GM12878 (cell line): ENCODE results near the gene CUTA.

Source experiments
- ATF7 ChIP-seq: fragments of 450-650 bp; IDR thresholded peaks from 2 replicates; pipeline ENCODE4 v1.6.1; 2016; ENCODE audit warnings: low read depth, mild to moderate bottlenecking
- BHLHE40 ChIP-seq, 2 experiments: fragments of 450-650 bp in 1 of 2; IDR thresholded peaks; 2 replicates each; pipeline ENCODE4 v1.6.1; 2011 to 2017; ENCODE audit warnings: low read depth in 2 of 2, borderline replicate concordance in 1 of 2, improper control_type of control experiment in 1 of 2, low read length in 1 of 2, mild to moderate bottlenecking in 1 of 2
- CHD4 ChIP-seq: fragments of 200-600 bp; sonication (generic); IDR thresholded peaks from 2 replicates; pipeline ENCODE4 v1.6.1; 2016; ENCODE audit warnings: mild to moderate bottlenecking
- EP300 ChIP-seq, 2 experiments: fragments of 150-350 bp in 1 of 2; IDR thresholded peaks; 2 replicates each; pipeline ENCODE4 v1.6.1; 2011 to 2012; ENCODE audit warnings: low read depth in 2 of 2, low read length in 2 of 2, borderline replicate concordance in 1 of 2, improper control_type of control experiment in 1 of 2, inconsistent platforms in 1 of 2; ENCODE audit not compliant: control insufficient read depth in 1 of 2
- JUNB ChIP-seq: IDR thresholded peaks from 2 replicates; pipeline ENCODE4 v1.6.1; 2016; ENCODE audit warnings: antibody characterized with exemption, mild to moderate bottlenecking
- POLR2AphosphoS5 ChIP-seq: IDR thresholded peaks from 2 replicates; pipeline ENCODE4 v1.6.1; 2011; ENCODE audit warnings: mild to moderate bottlenecking, low read length, inconsistent platforms
- SIN3A ChIP-seq: IDR thresholded peaks from 2 replicates; pipeline ENCODE4 v1.6.1; 2012; ENCODE audit warnings: low read depth, low read length, improper control_type of control experiment
- ZNF274 ChIP-seq: IDR thresholded peaks from one replicate; pipeline ENCODE4 v1.8.0; 2011; ENCODE audit not compliant: insufficient read length, insufficient read depth
- TF ChIP-seq, protein P1 (sequence below): fragments of 450-650 bp; IDR thresholded peaks from 2 replicates; pipeline ENCODE4 v1.6.1; 2017; ENCODE audit warnings: mild to moderate bottlenecking, moderate library complexity

DNA sequence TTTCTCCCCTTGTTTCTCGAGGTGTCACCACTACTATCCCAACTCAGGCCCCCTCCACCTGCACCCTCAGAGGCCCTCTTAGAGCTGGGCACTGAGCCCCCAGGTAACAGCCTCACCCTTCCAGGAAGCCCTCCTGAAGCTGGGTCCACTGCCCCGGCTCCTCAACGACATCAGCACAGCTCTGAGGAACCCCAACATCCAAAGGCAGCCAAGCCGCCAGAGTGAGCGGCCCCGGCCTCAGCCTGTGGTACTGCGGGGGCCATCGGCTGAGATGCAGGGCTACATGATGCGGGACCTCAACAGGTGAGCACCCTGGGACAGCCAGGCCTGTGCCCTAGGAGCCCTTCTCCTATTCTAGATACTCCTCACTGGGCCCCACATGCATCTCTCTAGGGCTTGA, 23.6 kb upstream of the CUTA start:
- TF ChIP-seq ATF7 (no peak), EP300 (IDR thresholded peaks at IDR 0.05; ENCODE audit: borderline replicate concordance in 1 of 2, control insufficient read depth in 1 of 2, low read depth in 2 of 2, low read length in 2 of 2) (no peak), SIN3A (no peak), ZNF274 (no peak), CHD4 (no peak), POLR2AphosphoS5 (no peak), JUNB (no peak), BHLHE40 (IDR thresholded peaks at IDR 0.05; ENCODE audit: borderline replicate concordance in 1 of 2, low read depth in 2 of 2, low read length in 1 of 2) (no peak)
- TF ChIP-seq, protein P1, sequence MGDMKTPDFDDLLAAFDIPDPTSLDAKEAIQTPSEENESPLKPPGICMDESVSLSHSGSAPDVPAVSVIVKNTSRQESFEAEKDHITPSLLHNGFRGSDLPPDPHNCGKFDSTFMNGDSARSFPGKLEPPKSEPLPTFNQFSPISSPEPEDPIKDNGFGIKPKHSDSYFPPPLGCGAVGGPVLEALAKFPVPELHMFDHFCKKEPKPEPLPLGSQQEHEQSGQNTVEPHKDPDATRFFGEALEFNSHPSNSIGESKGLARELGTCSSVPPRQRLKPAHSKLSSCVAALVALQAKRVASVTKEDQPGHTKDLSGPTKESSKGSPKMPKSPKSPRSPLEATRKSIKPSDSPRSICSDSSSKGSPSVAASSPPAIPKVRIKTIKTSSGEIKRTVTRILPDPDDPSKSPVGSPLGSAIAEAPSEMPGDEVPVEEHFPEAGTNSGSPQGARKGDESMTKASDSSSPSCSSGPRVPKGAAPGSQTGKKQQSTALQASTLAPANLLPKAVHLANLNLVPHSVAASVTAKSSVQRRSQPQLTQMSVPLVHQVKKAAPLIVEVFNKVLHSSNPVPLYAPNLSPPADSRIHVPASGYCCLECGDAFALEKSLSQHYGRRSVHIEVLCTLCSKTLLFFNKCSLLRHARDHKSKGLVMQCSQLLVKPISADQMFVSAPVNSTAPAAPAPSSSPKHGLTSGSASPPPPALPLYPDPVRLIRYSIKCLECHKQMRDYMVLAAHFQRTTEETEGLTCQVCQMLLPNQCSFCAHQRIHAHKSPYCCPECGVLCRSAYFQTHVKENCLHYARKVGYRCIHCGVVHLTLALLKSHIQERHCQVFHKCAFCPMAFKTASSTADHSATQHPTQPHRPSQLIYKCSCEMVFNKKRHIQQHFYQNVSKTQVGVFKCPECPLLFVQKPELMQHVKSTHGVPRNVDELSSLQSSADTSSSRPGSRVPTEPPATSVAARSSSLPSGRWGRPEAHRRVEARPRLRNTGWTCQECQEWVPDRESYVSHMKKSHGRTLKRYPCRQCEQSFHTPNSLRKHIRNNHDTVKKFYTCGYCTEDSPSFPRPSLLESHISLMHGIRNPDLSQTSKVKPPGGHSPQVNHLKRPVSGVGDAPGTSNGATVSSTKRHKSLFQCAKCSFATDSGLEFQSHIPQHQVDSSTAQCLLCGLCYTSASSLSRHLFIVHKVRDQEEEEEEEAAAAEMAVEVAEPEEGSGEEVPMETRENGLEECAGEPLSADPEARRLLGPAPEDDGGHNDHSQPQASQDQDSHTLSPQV: no peak
